ENCODE data around the gene SYT2.
"Not testable (repeated sequence)": the region's sequence is repeated elsewhere in the genome, so short reads cannot be mapped to it uniquely, and the experiment has no call there.

- TF ChIP-seq CTCF (CRISPR knock-in tag; IDR thresholded peaks at IDR 0.05); SUZ12 (IDR thresholded peaks at IDR 0.05; ENCODE audit: low read depth, low read length); SRSF9 (IDR thresholded peaks at IDR 0.05; ENCODE audit: borderline replicate concordance, insufficient read depth, low read depth, low read length, poor library complexity, severe bottlenecking); MYC (CRISPR knock-in tag; IDR thresholded peaks at IDR 0.05; ENCODE audit: borderline replicate concordance); ZNF143 (CRISPR knock-in tag; IDR thresholded peaks at IDR 0.05); E2F1 (CRISPR knock-in tag; IDR thresholded peaks at IDR 0.05); POLR2A (IDR thresholded peaks at IDR 0.05; ENCODE audit: insufficient read depth in 1 of 2, low read depth in 2 of 2, low read length in 2 of 2); ZNF18 (CRISPR knock-in tag; IDR thresholded peaks at IDR 0.05; ENCODE audit: insufficient replicate concordance): not testable (repeated sequence)
- TF ChIP-seq, protein P1, sequence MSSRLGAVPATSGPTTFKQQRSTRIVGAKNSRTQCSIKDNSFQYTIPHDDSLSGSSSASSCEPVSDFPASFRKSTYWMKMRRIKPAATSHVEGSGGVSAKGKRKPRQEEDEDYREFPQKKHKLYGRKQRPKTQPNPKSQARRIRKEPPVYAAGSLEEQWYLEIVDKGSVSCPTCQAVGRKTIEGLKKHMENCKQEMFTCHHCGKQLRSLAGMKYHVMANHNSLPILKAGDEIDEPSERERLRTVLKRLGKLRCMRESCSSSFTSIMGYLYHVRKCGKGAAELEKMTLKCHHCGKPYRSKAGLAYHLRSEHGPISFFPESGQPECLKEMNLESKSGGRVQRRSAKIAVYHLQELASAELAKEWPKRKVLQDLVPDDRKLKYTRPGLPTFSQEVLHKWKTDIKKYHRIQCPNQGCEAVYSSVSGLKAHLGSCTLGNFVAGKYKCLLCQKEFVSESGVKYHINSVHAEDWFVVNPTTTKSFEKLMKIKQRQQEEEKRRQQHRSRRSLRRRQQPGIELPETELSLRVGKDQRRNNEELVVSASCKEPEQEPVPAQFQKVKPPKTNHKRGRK (CRISPR knock-in tag; IDR thresholded peaks at IDR 0.05): not testable (repeated sequence)
- TF ChIP-seq, protein P2, sequence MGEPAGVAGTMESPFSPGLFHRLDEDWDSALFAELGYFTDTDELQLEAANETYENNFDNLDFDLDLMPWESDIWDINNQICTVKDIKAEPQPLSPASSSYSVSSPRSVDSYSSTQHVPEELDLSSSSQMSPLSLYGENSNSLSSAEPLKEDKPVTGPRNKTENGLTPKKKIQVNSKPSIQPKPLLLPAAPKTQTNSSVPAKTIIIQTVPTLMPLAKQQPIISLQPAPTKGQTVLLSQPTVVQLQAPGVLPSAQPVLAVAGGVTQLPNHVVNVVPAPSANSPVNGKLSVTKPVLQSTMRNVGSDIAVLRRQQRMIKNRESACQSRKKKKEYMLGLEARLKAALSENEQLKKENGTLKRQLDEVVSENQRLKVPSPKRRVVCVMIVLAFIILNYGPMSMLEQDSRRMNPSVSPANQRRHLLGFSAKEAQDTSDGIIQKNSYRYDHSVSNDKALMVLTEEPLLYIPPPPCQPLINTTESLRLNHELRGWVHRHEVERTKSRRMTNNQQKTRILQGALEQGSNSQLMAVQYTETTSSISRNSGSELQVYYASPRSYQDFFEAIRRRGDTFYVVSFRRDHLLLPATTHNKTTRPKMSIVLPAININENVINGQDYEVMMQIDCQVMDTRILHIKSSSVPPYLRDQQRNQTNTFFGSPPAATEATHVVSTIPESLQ (CRISPR knock-in tag; conservative IDR thresholded peaks at IDR 0.05): not testable (repeated sequence)
Observed at GRCh38 chr1:202714202-202714601, 3.9 kb upstream of the SYT2 start.
